COLO668 (cell line): ENCODE results near the gene DGKE.

Source experiments
- DNase-seq: peaks from one replicate; lab custom pipeline; 2025; ENCODE audit not compliant: unreplicated experiment; lab: John Stamatoyannopoulos, UW

The DGKE gene

GRCh38 chr17:56845934-56846333 lies 12.0 kb downstream of the DGKE start:
- no peak for DNase-seq

DNA sequence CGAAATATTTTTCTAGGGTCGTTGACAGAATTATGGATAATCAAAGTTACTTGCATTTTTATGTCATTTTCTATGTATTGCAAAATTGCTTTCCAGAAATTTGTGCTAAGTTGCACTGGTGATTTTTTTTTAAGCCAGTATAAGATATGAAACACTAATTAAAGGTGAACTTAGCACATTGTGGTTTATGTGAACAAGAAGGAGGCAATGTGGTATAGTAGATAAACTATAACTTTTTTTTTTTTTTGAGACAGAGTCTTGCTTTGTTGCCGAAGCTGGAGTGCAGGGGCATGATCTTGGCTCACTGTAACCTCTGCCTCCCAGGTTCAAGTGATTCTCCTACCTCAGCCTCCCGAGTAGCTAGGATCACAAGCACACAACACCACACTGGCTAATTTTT lies 13.2 kb downstream of the DGKE start:
- no peak for DNase-seq

DNA sequence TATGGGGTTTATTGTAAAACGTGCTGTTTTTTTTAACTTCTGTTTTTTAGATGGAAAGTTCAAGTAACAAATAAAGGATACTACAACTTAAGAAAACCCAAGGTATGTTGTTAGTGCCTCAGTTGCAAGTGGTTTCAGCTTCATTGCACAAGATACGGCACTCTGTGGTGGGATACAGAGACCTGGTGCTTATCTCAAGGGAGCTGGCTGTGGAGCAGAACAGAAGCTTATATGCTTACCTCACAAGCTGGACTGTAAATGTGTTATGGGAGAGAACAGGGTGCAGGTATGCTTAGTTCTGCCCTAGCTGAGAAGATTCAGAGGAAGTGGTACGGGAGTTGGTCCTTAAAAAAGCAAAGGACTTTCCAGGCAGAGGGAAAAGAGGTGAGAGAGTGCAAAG lies 15.2 kb downstream of the DGKE start:
- no peak for DNase-seq

DNA sequence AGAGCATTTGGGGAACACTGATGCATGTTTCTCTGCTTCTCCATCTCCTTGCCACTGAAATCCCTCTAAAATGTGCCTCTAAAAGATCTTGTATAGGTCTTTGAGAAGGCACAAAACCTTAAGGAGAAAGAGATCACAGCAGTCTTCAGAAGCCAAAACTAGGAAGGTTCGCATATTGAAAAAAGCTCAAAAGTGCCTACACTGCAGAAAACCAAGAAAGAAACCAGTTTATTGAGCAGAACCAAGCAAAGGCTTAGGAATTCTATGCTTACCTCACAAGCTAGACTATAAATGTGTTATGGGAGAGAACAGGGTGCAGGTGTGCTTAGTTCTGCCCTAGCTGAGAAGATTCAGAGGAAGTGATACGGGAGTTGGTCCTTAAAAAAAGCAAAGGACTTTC lies 16.6 kb downstream of the DGKE start:
- no peak for DNase-seq

GRCh38 chr17:56851008-56851407 lies 17.1 kb downstream of the DGKE start:
- DNase-seq: no peak

DNA sequence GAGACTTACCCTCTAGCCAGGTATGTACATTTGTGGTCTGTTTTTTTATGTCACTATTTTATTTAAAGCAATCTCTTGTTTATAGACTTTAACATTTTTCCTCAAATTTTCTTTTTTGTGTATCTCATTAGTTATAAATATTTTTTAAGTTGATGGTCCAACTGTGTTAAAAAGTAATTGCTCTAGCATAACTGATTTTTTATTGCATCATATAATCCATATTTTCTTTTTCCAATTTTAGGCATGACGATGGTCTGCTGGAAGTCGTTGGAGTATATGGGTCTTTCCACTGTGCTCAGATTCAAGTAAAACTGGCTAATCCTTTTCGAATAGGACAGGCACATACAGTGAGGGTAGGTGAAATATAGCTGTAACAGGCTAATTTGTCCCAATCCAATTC lies 27.9 kb downstream of the DGKE start:
- DNase-seq: no peak

DNA sequence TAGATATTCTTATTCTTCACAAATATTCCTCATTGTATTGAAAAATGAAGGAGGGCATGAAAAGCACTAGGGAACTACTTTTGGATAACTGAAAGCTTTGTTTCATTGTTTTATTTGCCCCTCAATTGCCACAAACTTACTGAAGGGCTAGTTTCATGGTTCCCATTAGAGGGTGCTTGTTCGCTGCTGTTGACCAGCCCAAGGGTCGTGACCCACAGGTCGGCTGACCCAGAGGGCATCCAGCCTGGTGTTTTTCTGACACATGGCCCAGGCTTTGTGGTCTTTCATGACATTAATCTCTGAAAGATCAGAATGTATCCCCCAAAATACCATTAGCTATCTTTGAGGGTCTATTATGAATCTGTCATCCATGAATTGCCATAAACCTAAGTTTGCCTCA lies 30.0 kb downstream of the DGKE start:
- DNase-seq: no peak

- no peak for DNase-seq
Observed at GRCh38 chr17:56866076-56866475, 32.1 kb downstream of the DGKE start.

- no peak for DNase-seq
Observed at GRCh38 chr17:56866496-56866895, 32.5 kb downstream of the DGKE start.

DNA sequence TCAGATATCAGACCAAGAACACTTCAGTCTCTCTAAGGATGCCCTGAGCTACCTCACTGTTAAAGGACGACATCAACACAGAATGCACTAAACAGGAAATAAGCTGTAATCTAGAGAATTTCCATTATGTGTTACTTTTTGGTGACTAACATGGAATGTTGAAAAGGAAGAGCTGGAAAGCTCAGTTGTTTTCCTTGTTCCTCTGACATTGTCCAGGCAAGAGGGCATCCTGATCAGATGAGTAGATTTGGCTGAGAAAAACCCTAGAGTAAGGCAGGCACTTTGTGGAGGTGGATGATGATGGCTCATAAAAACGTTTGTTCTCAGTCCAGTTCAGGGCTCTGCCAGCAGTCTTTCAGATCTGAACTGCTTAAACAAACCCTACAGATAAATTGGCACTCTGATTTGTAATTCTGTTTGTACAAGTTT lies 34.0 kb downstream of the DGKE start:
- DNase-seq: no peak

DNA sequence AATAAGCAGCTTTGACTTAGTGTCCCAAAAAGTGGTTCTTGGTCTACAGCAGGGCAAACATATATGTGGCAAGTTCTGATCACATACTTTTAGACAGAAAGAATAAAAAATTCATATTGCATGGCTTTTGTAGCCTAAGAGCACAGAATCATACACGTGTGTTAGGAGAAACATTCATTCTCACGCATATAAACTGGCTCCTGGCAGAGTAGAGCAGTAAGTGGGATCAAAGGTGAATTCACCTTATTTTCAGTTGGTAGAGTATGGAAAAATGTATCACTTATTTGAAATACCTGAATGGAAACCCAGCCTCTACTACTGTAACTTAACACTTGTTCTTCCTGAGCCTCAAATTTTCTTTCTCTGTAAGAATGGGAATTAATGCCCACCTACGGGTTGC lies 34.8 kb downstream of the DGKE start:
- DNase-seq: no peak

DNA sequence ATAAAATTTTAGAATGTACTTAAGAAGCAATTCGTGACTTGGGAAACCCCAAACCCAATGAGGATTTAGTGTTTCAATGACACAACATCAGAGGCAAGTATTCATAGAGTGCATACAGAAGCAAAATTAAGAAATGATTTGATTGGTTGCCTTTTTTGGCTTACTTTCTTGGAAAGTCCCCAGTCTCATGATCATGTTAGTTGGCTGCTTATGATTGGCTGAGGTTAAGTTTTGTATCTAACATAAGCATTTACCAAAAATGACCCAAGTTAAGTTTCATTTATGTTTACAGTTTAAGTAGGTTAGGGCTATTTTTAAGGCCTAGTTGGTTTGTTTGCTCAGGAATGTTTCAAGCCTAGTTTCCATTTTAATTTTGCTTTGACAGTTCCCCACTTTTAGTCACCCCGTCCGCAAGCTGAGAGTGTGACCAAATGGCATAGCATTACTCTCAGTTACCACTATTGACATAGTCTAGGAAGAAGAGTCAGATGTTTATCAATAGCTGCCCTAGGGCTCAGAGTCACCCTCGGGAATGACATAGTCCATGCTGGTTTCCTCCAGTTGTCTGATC lies 36.2 kb downstream of the DGKE start:
- DNase-seq: no peak

GRCh38 chr17:56876766-56877179 lies 42.8 kb downstream of the DGKE start:
- no peak for DNase-seq

DNA sequence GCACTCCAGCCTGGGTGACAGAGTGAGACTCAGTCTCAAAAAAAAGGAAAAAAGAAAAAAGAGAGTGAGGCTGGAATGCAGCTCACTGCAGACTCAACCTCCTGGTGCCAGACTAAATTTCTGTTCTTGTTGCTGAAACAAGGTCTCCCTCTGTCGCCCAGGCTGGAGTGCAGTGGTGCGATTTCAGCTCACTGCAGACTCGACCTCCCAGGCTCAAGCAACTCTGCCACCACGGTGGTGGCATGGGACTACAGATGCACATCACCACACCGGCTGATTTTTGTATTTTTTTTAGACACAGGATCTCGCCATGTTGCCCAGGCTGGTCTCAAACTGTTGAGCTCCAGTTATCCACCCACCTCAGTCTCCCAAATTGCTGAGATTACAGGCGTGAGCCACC lies 45.3 kb downstream of the DGKE start:
- DNase-seq: no peak

DNA sequence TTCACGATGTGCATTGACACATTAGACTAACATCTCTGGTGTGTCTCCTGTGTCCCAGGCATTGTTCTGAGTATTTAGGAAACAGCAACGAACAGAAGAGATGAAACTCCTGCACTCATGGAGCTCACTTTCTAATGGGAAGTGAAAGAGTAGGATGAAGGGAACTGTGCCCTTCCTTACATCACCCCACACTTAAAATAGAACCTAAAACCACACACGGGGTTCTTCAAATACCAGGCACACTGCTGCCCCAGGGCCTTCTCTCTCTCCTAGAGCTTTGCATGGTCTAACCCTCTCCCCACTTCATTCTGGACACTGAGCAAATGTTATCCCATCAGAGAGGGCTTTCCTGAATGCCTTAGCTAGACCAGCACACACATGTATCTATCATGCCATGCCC lies 46.2 kb downstream of the DGKE start:
- DNase-seq: no peak

GRCh38 chr17:56880571-56880970 lies 46.6 kb downstream of the DGKE start:
- no peak for DNase-seq

GRCh38 chr17:56881685-56882295 lies 47.8 kb downstream of the DGKE start:
- no peak for DNase-seq

DNA sequence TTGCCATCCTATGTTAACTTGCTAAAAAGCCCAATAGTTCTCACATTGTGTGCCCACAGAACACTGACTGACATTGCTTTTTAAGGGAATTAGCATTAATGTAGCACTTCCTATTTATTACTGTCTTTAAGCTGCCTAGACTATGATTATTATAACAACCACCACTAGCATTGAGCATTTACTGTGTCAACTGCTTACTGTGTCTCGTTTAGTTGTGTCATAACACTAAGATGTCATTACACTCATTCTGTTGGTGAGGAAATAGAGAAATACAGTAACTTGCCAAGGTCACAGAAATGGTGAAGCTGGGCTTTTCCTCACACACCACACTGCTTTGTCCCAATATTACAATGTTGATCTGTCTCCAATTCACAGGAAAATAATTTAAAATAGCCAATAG lies 49.7 kb downstream of the DGKE start:
- DNase-seq: no peak

GRCh38 chr17:56884483-56885311 lies 50.7 kb downstream of the DGKE start:
- peak; percentile 31 for DNase-seq

GRCh38 chr17:56885312-56885657 lies 51.3 kb downstream of the DGKE start:
- no peak for DNase-seq

DNA sequence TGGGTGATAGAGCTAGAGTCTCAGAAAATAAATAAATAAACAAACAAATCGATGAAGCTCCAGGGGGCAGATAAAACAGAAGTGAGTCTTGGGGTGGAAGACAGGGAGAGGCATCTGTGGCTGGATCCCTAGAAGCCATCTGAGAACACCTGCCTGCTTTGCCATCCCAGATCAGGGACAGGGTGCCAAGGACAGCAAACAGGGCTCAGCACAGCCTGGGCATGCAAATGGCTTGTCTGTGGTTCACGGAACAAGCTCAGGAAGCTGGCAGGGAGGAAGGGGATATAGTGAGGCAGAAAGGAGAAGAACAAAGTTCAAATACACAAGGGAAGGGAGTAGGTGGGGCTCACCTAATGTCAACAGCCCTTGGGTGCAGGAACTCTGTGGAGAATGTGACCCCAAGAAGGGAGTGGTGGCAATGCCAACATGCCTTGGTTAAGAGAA lies 52.4 kb downstream of the DGKE start:
- no peak for DNase-seq

DNA sequence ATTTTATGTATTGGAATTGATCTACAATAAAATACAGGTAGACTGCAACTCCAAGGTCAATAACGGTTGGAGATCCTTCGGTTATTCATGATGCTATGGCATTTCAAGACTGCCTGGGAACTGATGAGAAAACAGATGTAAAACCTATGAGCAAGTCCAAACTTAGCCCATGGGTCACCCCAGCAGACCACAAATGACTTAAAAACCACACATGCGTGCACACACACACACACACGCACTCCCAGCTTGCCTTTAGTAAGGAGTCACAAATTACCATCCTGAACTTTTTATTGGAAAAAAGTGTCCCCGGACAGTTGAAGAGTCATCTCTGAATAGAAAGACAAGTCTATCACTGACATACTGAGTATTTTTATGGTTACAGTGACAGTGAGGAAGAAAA lies 53.2 kb downstream of the DGKE start:
- no peak for DNase-seq
